ENCODE data around the gene BUD13. TPM values are rescaled to one million over a fixed set of nuclear protein-coding genes. Genes with fewer than 3 reads are reported as not detected.
A peak's percentile ranks its signal among the peaks of the same experiment; 100 is the strongest.

The BUD13 gene
- 10 to 100 TPM in 5 of 6 experiments, 1 to 10 TPM in 1; 9.1 to 14.3 (median 13.2) TPM for total RNA-seq (2021; fragmentation: NEBNext Ultra II Directional; extraction: Animal tissue kit (Norgen Biotek cat#: 25700))
- long read RNA-seq, transcript BUD13-201 (10 exons, 2,196 nt), result major isoform, 8 of 9 reads
- long read RNA-seq, partial matches to known transcripts, result 1 of 9 reads
- long read RNA-seq, other reads (novel, unspliced or antisense), result 0 of 9 reads

GRCh38 chr11:116772443-116773202, at the start of gene BUD13:
BUD13 (minus strand) TSS chr11:116772987; CDS start chr11:116772964, 23 bp downstream.
- peak within 1 kb of the TSS; percentile 96 for H3K4me3 Mint-ChIP-seq
- peaks cover 24% of the 10 kb centered on the region for H3K36me3 Mint-ChIP-seq (ENCODE audit: low read depth)
- TF ChIP-seq CTCF (IDR thresholded peaks at IDR 0.05), result no peak
- peaks cover 35% of the 10 kb centered on the region for H3K4me1 Mint-ChIP-seq (ENCODE audit: low read depth)
- peak within 1 kb of the TSS; percentile 91 for H3K27ac Mint-ChIP-seq
- peaks cover 1% of the 10 kb centered on the region for H3K27me3 Mint-ChIP-seq (ENCODE audit: insufficient read depth)
- H3K9me3 Mint-ChIP-seq, result no peaks in the 10 kb centered on the region
- peak; percentile 81 for DNase-seq

GRCh38 chr11:116822575-116822974, 49.8 kb upstream of the BUD13 start:
- Mint-ChIP-seq H3K27ac (no peak overlapping the region), H3K4me3 (no peak overlapping the region), H3K27me3 (ENCODE audit: insufficient read depth) (peaks cover 16% of the 10 kb centered on the region), H3K9me3 (no peaks in the 10 kb centered on the region), H3K4me1 (ENCODE audit: low read depth) (no peaks in the 10 kb centered on the region), H3K36me3 (ENCODE audit: low read depth) (no peaks in the 10 kb centered on the region)
- no peak for DNase-seq
- TF ChIP-seq CTCF (IDR thresholded peaks at IDR 0.05), result no peak

- H3K27ac Mint-ChIP-seq, result no peak overlapping the region
- peaks cover 19% of the 10 kb centered on the region for H3K27me3 Mint-ChIP-seq (ENCODE audit: insufficient read depth)
- no peaks in the 10 kb centered on the region for H3K36me3 Mint-ChIP-seq (ENCODE audit: low read depth)
- no peak overlapping the region for H3K4me3 Mint-ChIP-seq
- no peaks in the 10 kb centered on the region for H3K9me3 Mint-ChIP-seq
- no peak for DNase-seq
- no peaks in the 10 kb centered on the region for H3K4me1 Mint-ChIP-seq (ENCODE audit: low read depth)
- no peak for TF ChIP-seq CTCF (IDR thresholded peaks at IDR 0.05)
These were observed 48.5 kb upstream of the BUD13 start for GRCh38 chr11:116821050-116821918.

GRCh38 chr11:116819049-116819448, 46.3 kb upstream of the BUD13 start:
- no peak for DNase-seq
- H3K9me3 Mint-ChIP-seq, result no peaks in the 10 kb centered on the region
- H3K4me1 Mint-ChIP-seq (ENCODE audit: low read depth), result no peaks in the 10 kb centered on the region; the same call in 1 of the 2 replicates
- H3K4me3 Mint-ChIP-seq, result no peak overlapping the region
- peaks cover 20% of the 10 kb centered on the region for H3K27me3 Mint-ChIP-seq (ENCODE audit: insufficient read depth)
- no peaks in the 10 kb centered on the region for H3K36me3 Mint-ChIP-seq (ENCODE audit: low read depth)
- TF ChIP-seq CTCF (IDR thresholded peaks at IDR 0.05), result no peak
- no peak overlapping the region for H3K27ac Mint-ChIP-seq

GRCh38 chr11:116814502-116814901, 41.7 kb upstream of the BUD13 start:
- H3K4me3 Mint-ChIP-seq, result no peak overlapping the region

More at GRCh38 chr11:116814502-116814901, 41.7 kb upstream of the BUD13 start:
- H3K27me3 Mint-ChIP-seq (ENCODE audit: insufficient read depth), result peaks cover 8% of the 10 kb centered on the region
- H3K4me1 Mint-ChIP-seq (ENCODE audit: low read depth), result peaks cover 6% of the 10 kb centered on the region; the same call in 1 of the 2 replicates
- H3K36me3 Mint-ChIP-seq (ENCODE audit: low read depth), result no peaks in the 10 kb centered on the region
- no peaks in the 10 kb centered on the region for H3K9me3 Mint-ChIP-seq
- TF ChIP-seq CTCF (IDR thresholded peaks at IDR 0.05), result no peak
- DNase-seq, result no peak
- H3K27ac Mint-ChIP-seq, result no peak overlapping the region
